HG02970 (cell line): Measurements from ENCODE around the gene TNS3.

ENCODE experiments used
- ATAC-seq: cut with Tn5 transposase; IDR thresholded peaks from one replicate; pipeline ENCODE4 v1.9.1; 2021; ENCODE audit warnings: mild to moderate bottlenecking, moderate library complexity, moderate number of reproducible peaks; ENCODE audit not compliant: unreplicated experiment, low FRiP score

The TNS3 gene

DNA sequence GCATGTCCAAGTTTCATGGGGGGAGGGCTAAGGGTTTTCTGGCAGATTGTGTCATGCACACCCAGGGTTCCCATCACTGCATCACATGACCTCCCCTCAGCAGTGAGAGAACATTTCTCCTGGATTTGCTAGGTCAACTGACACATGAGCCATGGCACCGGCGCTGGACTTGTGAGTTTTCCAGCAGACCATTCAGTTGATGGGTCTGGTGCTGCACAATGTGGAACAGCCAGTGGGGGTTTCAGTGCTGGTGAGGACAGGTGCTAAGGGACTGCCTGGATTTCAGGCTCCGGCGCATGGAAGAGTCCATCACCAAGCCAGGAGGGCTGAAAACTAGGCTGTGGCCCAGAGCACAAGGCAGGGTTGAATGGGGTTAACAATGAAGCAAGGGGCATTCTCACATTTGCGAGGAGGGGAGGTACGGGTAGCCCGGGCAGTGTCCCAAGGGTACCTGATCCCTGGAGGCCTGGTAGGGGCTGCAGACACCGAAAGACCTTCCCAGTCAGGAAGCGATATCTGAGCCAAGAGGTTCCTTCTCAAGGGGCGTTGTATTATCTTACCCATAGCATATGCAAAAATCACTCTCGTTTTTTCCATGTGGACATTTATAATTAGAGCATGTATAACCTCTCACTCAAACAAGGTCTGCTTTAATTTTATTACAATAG is 203.0 kb downstream of the TNS3 start:
- no peak for ATAC-seq

DNA sequence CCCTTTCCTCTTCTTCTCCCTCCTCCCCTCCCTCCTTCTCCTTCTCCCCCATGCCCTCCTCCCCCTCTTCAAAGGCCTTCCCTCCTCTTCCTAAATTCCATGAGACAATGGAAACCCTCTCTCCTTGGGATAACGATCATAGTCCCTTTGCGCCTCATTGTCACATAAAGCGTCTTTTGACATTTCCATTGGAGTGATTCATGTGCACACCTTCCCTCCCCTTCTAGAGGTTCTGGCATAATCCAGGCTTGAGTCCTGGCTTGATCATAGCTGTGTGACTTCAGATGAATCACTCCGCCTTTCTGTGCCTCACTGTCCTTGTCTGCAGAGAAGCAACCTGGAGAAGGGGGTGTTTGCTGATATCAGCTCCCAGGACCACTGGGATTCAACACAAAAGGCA is 204.2 kb downstream of the TNS3 start:
- no peak for ATAC-seq

DNA sequence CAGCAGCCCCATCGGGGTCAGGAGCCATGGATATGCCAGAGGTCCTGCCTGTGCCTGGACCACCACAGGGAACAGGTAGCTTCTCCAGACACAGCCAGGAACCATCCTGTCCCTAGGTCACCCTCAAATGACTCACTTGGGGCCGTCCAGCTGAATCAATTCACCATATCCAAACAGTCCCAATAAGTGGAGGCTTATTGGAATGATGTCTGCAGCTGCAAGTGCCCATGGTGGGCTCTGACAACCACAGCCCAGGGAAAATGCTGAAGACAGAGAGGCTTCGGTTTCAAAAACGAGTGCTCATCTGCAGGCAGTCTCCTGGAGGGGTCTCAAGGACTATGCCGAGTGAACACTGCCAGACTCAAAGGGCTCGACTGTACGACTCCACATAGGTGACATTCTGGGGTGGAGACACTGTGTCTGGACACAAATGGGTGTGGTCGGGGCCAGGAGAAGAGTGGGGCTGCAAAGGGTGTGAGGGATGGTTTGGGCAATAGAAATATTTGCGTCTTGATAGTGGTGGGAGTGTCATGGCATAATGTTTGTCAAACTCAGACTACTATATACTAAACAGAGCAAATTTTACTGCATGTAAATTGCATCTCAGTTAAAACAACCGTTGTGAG is 204.8 kb downstream of the TNS3 start:
- no peak for ATAC-seq

DNA sequence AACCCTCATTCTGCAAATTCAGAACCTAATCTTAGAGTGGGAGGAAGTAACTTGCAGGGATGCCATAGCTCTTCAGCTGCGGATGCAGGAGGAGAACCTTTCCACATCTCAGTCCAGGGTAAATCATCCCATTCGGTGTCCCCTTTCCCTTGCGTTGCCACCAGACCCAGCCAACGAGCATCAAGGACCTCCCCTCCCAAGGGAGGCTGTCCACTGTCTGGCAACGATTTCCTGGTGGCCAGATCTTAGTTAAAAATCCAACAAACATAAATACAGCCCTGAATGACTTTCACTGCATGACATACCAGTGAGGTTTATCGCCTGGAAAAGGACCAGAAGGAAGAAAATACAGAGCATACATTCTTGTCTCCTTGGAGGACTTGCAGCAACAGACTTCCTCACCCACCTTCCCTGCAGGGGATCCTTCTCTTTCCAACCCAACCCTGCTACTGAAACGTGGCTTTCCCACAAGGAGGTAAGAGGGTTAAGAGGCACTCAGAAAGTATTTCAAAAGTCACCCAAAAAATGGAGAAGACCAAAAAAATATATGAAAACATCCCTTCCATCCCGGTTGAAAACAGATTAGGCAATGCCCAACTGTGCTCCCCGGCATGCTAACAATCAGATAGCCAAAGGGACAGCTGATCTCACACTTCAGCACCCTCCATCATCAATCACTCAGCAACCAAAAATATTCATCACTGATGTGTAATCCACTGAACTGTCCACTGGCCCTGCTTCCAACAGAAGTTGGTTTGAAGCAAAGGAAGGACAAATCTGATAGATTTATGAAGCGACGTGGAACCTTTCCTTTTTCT is 206.6 kb downstream of the TNS3 start:
- no peak for ATAC-seq

GRCh38 chr7:47374538-47374937 is 207.4 kb downstream of the TNS3 start:
- no peak for ATAC-seq

DNA sequence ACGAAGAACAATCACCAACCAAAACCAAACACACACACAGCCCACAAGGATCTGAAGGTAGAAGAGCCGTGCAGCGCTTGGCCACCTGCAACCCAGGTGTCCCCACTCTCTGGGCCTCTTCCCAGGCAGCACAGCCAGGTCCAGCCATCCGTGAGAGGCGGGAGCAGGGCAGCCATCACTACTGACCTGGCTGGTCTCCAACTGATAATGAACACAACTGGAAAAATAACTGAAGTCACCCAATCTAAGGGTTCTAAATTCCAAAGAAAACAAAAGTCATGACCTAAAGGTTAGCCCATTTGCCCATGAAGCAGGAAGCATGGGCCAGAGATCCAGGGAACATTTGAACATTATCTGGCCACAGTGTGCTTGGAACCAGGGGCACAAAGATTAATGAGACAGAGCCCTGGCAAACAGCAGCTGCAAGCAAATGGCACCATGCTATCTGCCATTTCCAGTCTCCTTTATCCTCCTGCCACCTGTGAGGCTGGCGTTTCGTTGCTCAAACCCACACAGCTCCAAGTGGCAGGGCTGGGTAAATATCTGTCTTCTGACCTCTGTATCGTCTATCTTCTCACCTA is 207.9 kb downstream of the TNS3 start:
- ATAC-seq, result no peak

GRCh38 chr7:47371733-47372368 is 210.1 kb downstream of the TNS3 start:
- ATAC-seq, result no peak

GRCh38 chr7:47371317-47371716 is 210.6 kb downstream of the TNS3 start:
- no peak for ATAC-seq

GRCh38 chr7:47370461-47371042 is 211.4 kb downstream of the TNS3 start:
- no peak for ATAC-seq

- ATAC-seq, result no peak
Measured at GRCh38 chr7:47369736-47370135, 212.2 kb downstream of the TNS3 start.

DNA sequence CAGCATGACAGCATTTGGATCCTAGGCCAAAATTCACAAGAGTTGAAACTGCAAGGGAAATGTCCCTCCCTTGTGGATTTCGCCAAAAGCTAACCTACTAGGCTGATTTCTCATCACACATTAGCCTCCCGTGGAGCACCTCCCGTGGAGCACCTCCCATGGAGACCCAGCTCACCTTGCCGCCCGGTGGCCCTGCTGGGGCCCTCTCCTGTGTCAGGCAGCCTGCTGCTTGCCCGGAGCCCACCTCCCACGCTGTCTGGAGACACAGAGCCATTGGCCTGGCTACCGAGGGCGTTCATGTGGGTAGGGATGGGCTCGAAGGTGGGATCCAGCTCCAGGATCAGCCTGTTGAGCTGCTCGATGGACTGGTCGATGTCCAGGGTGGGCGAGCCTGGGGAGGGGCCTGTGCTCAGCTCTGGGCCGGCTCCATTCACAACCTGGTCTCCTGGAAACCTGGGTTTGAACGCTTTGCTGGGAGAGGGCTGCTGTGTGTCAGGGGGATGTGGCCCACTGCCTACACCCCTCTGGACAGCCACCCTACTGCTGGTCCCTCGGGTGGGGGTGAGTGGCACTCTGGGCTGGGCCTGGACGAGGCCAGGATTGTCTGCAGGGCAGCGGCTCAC is 213.6 kb downstream of the TNS3 start:
- no peak for ATAC-seq

GRCh38 chr7:47367369-47367768 is 214.5 kb downstream of the TNS3 start:
- no peak for ATAC-seq

DNA sequence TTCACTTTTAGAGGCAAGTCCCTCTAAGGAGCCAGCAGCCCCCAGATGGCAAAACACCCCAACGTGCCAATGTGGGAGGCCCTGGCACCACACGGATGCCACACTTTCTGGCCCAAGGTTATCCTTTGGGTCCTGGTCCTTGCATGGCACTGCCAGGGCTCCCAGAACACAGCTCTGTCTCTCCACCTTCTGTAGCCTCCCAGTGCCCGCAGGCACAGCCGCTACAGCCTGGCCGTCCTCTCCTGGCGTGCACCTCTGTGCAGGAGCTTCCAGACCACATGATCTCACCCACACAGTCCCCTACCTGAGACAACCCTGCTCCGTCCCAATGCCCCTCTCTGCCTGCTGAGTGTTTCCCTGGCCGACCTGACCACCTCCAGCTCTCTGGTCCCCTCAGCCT is 215.0 kb downstream of the TNS3 start:
- no peak for ATAC-seq

- ATAC-seq, result no peak
Measured at GRCh38 chr7:47366211-47366610, 215.7 kb downstream of the TNS3 start.

- ATAC-seq, result no peak
Measured at GRCh38 chr7:47362984-47363383, 218.9 kb downstream of the TNS3 start.

- no peak for ATAC-seq
Measured at GRCh38 chr7:47361746-47362215, 220.1 kb downstream of the TNS3 start.

DNA sequence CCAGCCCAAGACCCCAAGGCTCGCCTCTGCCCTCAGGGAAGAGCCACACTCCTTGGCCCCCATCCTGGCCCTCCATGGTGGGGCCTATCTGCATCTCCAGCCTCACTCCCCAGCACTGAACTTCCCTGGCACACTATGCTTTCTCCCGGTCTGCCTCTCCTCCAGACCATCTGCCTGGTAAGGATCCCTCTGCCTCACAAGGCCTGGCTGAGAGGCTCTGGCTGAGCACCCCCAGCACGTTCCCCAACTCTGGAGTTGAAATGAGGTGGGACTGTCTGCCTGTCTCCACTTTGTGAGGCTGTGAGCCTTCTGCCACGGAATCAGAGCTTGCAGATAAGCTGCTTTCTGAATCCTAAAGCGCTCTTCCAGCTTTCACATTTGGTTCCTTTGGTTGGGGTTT is 220.7 kb downstream of the TNS3 start:
- ATAC-seq, result no peak

DNA sequence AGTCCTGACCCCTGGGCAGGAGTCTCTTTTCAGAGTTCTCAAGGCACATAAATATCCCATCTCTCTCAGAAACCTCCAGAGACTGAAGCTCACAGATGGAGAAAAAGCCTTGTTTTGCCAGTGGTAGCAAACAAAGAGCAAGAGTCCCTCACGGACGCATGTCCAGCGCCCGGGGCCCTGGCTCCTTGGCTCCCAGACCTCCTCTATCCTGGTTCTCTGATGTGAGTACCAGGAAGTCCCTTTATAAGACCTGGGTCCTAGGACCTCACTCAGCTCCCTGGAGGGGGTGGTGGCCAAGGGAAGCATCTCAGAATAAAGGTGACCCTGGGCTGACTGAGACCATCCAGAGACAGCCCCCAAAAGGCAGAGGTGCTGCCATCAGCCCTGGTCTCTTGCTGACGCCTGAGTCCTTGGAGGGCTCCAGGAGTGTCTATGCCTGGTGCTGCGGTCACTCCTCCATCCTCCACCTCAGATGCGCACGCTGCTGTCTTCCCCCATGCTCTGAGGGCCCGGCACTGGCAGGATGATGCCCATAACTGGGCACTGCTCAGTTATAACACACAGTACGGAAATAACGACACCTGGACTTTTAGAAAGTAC is 221.5 kb downstream of the TNS3 start:
- no peak for ATAC-seq

- no peak for ATAC-seq
Measured at GRCh38 chr7:47358944-47359588, 222.8 kb downstream of the TNS3 start.
